Urinary bladder (tissue), 4 donors: ENCODE data around the gene SRP14. TPM values are rescaled to one million over a fixed set of nuclear protein-coding genes. Genes with fewer than 3 reads are reported as not detected.
"Not testable (repeated sequence)": the region's sequence is repeated elsewhere in the genome, so short reads cannot be mapped to it uniquely, and the experiment has no call there.

Source experiments
- DNase-seq: peaks from one replicate; pipeline ENCODE4 v3.0.0-alpha.2; 2015; ENCODE audit errors: extremely low spot score
- H3K27ac ChIP-seq: one replicate; pipeline ENCODE4 v1.5.1; 2013; ENCODE audit warnings: low read depth, mild to moderate bottlenecking, moderate library complexity
- H3K36me3 ChIP-seq: one replicate; pipeline ENCODE4 v1.6.1; 2013; ENCODE audit warnings: mild to moderate bottlenecking, moderate library complexity; ENCODE audit not compliant: insufficient read depth
- H3K4me1 ChIP-seq: one replicate; pipeline ENCODE4 v1.6.1; 2013; ENCODE audit warnings: mild to moderate bottlenecking, moderate library complexity; ENCODE audit not compliant: insufficient read depth
- H3K4me3 ChIP-seq: one replicate; pipeline ENCODE4 v1.5.1; 2013; ENCODE audit warnings: low read depth, low read length
- WGBS: extraction: QIAGEN DNeasy Blood & Tissue Kit; methylation state at CpG from one replicate; pipeline ENCODE4 v1.1.7; 2013; 5-methylcytosine and 5-hydroxymethylcytosine counted together
- polyA plus RNA-seq: library from polyadenylated mRNA; stranded (reverse); fragments of 200-250 nt; gene quantifications from one replicate; pipeline ENCODE4 v1.2.3, GENCODE V29; 2013
- total RNA-seq: library from RNA; depleted of rRNA; stranded (reverse); fragments of >200 nt; gene quantifications from one replicate; pipeline ENCODE4 v1.2.3, GENCODE V29; 2014
- donor health status: healthy with polysubstance abuse.
- donor health status: healthy.

SRP14 gene
- total and polyA plus RNA-seq, 2 donors = 115 to 362 TPM

- DNase-seq = no peak
- H3K4me1 ChIP-seq = no peaks in the 10 kb centered on the region
- WGBS = 90% methylated on average over 3 of the region's 3 CpGs
- no peak overlapping the region for H3K4me3 ChIP-seq
- H3K27ac ChIP-seq = no peak overlapping the region
- peaks cover 5% of the 10 kb centered on the region for H3K36me3 ChIP-seq
These were observed 30.8 kb downstream of the SRP14 start for GRCh38 chr15:40008061-40008765.

GRCh38 chr15:40006646-40007045, 32.3 kb downstream of the SRP14 start:
- Histone ChIP-seq H3K36me3 (peaks cover 4% of the 10 kb centered on the region), H3K4me3 (no peak overlapping the region), H3K27ac (no peak overlapping the region), H3K4me1 (no peaks in the 10 kb centered on the region)
- 94% methylated on average over 2 of the region's 2 CpGs for WGBS
- DNase-seq = no peak

- WGBS = 86% methylated on average over 3 of the region's 3 CpGs
- no peaks in the 10 kb centered on the region for H3K4me1 ChIP-seq
- no peak overlapping the region for H3K4me3 ChIP-seq
- H3K36me3 ChIP-seq = peaks cover 4% of the 10 kb centered on the region
- DNase-seq = no peak
- no peak overlapping the region for H3K27ac ChIP-seq
These were observed 33.0 kb downstream of the SRP14 start for GRCh38 chr15:40006003-40006402.

- no peaks in the 10 kb centered on the region for H3K4me1 ChIP-seq
- H3K4me3 ChIP-seq = no peak overlapping the region
- H3K36me3 ChIP-seq = peaks cover 2% of the 10 kb centered on the region
- WGBS = 76% methylated on average over 7 of the region's 7 CpGs
- H3K27ac ChIP-seq = no peak overlapping the region
- no peak for DNase-seq
These were observed 35.7 kb downstream of the SRP14 start for GRCh38 chr15:40003116-40003916.

- no peak for DNase-seq
- Histone ChIP-seq H3K27ac (no peak overlapping the region), H3K4me3 (no peak overlapping the region), H3K4me1 (no peaks in the 10 kb centered on the region), H3K36me3 (peaks cover 4% of the 10 kb centered on the region)
- 83% methylated on average over 2 of the region's 2 CpGs for WGBS
These were observed 36.7 kb downstream of the SRP14 start for GRCh38 chr15:40002295-40002694.

- no peaks in the 10 kb centered on the region for H3K4me1 ChIP-seq
- H3K36me3 ChIP-seq = peaks cover 4% of the 10 kb centered on the region
- no peak overlapping the region for H3K4me3 ChIP-seq
- DNase-seq = no peak
- H3K27ac ChIP-seq = no peak overlapping the region
These were observed 39.3 kb downstream of the SRP14 start for GRCh38 chr15:39999538-40000200.

GRCh38 chr15:39998511-39999077, 40.4 kb downstream of the SRP14 start:
- H3K36me3 ChIP-seq = peaks cover 4% of the 10 kb centered on the region
- no peak overlapping the region for H3K27ac ChIP-seq
- WGBS = 58% methylated on average over 6 of the region's 6 CpGs
- no peak for DNase-seq
- H3K4me1 ChIP-seq = no peaks in the 10 kb centered on the region
- no peak overlapping the region for H3K4me3 ChIP-seq

- no peak overlapping the region for H3K27ac ChIP-seq
- H3K4me3 ChIP-seq = no peak overlapping the region
- peaks cover 4% of the 10 kb centered on the region for H3K36me3 ChIP-seq
- DNase-seq = no peak
- WGBS = 72% methylated on average over 6 of the region's 6 CpGs
- H3K4me1 ChIP-seq = no peaks in the 10 kb centered on the region
These were observed 41.3 kb downstream of the SRP14 start for GRCh38 chr15:39997639-39998038.

GRCh38 chr15:39997031-39997430, 42.0 kb downstream of the SRP14 start:
- H3K27ac ChIP-seq = no peak overlapping the region
- 97% methylated on average over 1 of the region's 1 CpG for WGBS
- no peak overlapping the region for H3K4me3 ChIP-seq
- peaks cover 4% of the 10 kb centered on the region for H3K36me3 ChIP-seq
- DNase-seq = no peak
- H3K4me1 ChIP-seq = no peaks in the 10 kb centered on the region

- 96% methylated on average over 2 of the region's 2 CpGs for WGBS
- H3K36me3 ChIP-seq, DNase-seq, H3K4me3 ChIP-seq, H3K27ac ChIP-seq, H3K4me1 ChIP-seq: not testable (repeated sequence)
These were observed 42.8 kb downstream of the SRP14 start for GRCh38 chr15:39996228-39996627.

- H3K36me3 ChIP-seq, H3K27ac ChIP-seq, DNase-seq, H3K4me1 ChIP-seq, H3K4me3 ChIP-seq: not testable (repeated sequence)
- WGBS = 97% methylated on average over 5 of the region's 5 CpGs
These were observed 46.0 kb downstream of the SRP14 start for GRCh38 chr15:39992953-39993352.

- H3K36me3 ChIP-seq = peaks cover 8% of the 10 kb centered on the region
- H3K4me3 ChIP-seq = no peak overlapping the region
- DNase-seq = no peak
- WGBS = 79% methylated on average over 6 of the region's 6 CpGs
- no peak overlapping the region for H3K27ac ChIP-seq
- H3K4me1 ChIP-seq = no peaks in the 10 kb centered on the region
These were observed 48.3 kb downstream of the SRP14 start for GRCh38 chr15:39990706-39991105.

GRCh38 chr15:39987821-39988220, 51.2 kb downstream of the SRP14 start:
- no peak overlapping the region for H3K4me3 ChIP-seq
- no peak for DNase-seq
- peaks cover 8% of the 10 kb centered on the region for H3K36me3 ChIP-seq
- no peaks in the 10 kb centered on the region for H3K4me1 ChIP-seq
- no peak overlapping the region for H3K27ac ChIP-seq
- WGBS = 65% methylated on average over 7 of the region's 7 CpGs
